Activated T-cell treated with anti-CD3 and anti-CD28 coated beads for 1 hour (primary cell): ENCODE data around the gene ASPN.

Source experiments
- DNase-seq: peaks from one replicate; pipeline ENCODE4 v3.0.0-alpha.2; 2020; ENCODE audit warnings: low read depth

ASPN gene

DNA sequence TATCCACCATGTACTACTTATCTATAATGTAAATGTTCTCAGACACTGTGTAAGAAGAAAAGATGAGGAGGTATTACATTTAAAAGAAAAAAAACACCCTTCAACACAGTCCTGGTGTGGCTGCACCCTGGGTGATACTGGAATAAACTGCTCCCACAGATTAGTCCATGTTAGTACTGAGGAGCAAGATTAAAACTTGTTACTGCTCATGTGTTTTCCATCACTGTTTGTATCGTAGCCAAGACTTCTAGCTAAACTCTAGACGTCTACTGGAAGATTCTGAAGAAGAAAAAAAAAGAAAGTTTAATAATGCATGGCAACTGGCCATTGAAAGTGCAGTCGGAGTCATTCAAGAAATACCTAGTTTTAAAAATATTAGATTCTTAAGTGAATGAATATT is at the start of gene ASPN:
Gene ASPN, minus strand, starts transcription at position 178 of the 400 bp plus-strand sequence.
- no peak for DNase-seq

DNA sequence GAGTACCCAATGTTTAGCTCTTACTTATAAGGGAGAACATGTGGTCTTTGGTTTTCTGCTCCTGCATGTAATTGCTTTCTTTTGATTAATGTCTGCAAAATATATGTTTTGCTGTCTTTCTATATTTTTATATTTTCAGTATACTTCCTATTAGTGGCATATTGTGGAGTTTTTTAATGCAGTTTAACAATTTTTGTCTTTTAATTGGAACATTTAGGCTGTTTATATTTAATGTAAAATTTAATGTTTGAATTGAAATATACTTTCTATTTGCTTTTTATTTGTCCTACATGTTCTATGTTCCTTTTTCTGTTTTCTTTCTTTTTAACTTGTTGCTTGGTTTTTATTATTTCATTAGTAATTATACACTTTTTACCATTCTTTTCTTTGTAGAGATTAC is 48.6 kb upstream of the ASPN start:
- no peak for DNase-seq

DNA sequence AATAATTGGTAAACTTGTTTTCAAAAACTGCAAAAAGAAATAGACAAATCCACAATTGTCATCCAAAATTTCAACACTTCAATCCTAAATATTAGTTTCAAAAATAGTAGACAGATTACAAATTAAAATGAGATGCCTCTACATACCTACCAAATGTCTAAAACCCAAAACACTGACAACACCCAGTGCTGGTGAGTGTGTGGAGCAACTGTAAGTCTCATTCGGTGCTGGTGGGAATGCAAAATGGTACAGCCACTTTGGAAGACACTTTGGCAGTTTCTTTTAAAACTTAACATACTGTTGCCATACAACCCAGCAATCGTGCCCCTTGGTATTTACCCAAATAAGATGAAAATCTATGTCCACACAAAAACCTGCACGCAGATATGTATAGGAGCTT is 46.8 kb upstream of the ASPN start:
- DNase-seq: no peak

DNA sequence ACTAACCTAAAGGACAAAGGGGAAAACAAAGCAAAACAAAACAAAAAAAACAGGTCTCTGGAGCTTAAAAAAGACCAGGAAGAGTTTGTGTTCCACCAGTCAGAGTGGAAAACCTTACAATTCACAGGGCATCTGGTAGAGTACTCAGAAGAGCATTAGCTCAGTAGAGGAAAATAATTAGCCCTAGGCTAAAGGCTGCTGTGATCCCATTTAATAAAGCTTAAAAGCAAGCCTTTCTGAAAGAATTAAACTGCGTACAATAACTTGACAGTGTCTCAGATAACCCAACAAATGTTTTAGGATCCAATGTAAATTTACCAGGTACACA is 46.2 kb upstream of the ASPN start:
- no peak for DNase-seq

DNA sequence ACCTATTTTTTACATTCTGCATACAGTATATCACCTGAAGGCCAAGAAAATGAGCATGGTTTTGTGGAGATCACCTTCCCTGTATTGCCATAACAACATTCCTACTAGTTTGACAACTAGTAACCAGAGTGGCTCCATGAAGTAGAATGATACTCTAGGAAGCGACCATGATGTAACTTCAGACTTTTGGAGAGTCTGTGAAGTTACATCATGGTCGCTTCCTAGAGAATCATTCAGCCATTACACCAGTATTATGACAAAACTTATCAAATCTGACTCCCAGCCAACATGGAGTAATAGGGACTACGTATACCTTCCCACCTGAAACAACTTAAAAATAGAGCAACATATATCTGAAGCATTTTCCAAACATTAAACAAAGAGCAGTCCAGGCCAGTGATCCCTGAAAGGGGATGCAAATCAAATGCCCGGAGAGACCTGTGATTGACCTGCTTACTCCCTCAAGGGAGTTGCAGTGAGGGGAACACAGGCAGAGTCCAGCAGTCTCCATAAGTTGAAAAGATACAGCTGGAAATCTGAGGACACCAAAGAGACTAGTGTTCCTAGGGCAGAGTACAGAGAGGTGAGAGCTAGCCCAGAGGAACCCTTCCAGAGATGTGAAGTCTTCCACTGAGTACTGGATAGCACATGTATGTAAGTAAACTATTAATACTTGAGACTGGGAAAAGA is 45.7 kb upstream of the ASPN start:
- DNase-seq: no peak

DNA sequence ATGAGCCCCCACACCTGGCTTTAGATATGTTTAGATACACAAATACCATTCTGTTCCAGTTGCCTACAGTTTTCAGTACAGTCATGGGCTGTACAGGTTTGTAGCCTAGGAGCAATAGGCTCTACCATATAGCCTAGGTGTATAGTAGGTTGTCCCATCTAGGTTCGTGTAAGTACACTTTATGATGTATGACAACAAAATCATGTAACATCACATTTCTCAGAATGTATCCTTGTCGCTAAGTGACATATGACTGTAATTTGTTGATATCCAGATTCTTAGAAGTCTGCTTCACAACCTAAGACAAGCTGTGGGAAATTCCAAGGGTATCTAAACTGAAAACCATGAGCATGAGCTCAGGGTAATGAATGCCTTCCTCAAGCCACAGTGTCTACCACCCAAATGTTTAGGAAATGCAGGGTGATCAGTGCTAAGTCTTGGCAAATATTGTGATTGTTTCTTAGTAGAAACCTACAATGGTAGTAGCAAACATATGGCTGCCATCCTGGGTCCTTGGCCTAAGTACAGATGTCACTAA is 45.1 kb upstream of the ASPN start:
- DNase-seq: no peak

DNA sequence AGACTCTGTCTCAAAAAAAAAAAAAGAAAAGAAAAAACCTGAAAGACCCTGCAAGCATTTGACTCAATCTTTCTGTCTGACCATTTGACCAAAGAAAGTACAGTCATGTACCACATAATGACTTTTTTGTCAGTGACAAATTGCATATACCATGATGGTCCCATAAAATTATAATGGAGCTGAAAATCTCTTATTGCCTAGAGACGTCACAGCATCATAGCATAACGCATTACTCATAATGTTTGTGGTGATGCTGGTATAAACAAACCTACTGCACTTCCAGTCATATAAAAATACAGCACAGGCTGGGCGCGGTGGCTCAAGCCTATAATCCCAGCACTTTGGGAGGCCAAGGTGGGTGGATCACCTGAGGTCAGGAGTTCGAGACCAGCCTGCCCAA is 43.0 kb upstream of the ASPN start:
- DNase-seq: no peak

DNA sequence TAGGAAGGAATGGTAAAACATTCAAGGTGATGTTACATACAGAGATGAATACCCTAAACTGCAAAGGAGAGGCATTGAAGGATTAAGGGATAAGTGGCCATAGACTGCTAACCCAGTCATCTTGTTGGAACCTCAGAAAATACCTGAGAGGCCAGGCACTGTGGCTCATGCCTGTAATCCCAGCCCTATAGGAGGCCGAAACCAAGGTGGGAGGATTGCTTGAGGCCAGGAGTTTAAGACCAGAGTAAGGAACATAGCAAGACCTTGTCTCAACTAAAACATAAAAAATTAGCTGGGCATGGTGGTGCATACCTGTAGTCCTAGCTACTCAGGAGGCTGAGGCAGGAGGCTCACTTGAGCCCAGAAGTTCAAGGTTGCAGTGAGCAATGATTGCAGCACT is 42.6 kb upstream of the ASPN start:
- no peak for DNase-seq

DNA sequence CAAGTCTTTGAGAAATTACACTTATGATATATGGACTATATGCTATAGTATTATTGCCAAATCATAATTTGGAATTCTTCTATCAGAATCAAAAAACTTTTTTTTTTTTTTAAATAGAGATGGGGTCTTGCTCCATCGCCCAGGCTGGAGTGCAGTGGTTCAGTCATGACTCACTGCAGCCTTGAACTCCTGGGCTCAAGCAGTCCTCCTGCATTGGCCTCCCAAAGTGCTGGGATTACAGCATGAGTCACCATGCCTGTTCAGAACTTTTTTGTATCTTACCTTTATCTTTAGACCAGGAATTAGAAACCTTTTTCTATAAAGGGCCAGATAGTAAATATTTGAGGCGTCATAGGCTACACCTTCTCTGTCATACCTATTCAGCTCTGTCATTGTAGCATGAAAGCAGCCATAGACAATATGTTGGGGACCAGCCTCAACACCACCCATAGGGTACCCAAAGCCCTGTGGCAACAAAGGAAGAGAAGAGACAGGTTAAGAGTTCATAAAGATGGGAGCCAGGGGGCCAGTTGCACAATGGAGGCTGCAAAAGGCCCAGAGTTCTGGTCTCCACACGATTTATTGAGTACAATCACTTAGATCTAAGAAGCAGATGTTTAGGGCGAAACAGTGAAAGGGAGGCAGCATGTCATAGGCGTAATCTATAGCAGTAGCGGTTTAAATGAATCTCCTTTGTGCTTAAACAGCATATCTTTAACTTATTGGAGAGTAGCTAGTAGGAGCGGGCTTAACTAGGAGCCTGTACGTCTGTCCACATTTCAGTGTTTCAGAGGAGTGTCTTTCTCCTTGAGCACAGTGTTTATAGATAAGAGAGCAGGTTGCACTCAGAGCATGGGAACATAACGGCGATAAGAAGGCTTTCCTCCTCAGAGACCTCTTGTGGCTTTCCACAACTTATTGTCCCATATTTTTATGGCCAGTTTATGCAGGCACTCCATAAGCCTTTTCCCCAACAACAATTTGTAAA is 41.0 kb upstream of the ASPN start:
- DNase-seq: no peak

DNA sequence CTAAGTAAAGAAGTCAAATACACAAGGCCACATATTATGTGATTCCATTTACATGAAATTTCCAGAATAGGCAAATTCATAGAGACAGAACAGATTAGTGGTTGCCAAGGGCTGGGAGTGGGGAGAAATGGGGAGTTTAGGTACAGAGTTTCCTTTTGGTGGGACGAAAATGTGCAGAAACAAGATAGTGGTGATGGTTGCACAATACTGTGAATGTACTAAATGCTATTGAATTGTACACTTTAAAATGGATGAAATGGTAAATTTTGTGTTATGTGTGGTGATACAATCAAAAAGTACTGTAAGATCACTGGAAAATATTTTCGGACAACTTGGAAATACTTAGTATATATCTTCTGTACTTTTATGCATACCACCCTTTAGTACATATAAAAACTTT is 38.5 kb upstream of the ASPN start:
- no peak for DNase-seq

DNA sequence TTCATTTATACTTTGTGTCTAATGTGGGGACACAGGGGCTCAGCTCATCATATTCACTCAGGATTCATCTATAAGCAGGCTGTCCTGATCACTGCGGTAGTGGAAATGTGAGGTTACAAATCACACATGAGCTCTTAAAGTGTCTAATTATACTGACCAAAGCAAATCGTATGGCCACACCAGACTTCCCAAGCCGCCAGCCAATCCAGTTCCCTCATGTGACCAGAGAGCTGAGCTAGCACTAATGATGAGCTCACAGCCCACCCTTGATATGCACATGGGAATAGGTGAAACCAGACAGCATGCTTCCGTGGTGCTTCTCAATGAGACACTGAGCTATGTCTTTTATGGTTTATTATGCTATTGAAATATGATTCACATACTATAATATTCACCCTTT is 35.9 kb upstream of the ASPN start:
- no peak for DNase-seq

DNA sequence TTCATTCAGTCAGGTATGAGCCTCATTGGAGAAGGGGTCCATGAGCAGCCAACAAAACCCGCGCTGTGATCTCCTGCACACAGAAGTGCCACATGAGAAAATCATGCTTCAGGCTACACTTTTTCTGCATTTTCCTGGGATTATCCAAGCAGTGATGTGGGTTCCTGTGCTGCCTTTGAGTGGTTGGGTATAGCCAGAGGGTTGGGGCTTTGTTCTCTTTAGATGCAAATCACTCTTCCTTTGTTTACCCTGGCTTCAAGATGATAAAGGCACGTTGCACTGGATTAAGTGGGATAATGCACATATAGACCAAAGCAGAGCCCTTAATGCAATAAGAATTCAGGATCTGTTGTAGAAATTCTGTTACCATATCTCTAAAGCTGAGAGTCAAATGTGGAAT is 34.7 kb upstream of the ASPN start:
- no peak for DNase-seq

DNA sequence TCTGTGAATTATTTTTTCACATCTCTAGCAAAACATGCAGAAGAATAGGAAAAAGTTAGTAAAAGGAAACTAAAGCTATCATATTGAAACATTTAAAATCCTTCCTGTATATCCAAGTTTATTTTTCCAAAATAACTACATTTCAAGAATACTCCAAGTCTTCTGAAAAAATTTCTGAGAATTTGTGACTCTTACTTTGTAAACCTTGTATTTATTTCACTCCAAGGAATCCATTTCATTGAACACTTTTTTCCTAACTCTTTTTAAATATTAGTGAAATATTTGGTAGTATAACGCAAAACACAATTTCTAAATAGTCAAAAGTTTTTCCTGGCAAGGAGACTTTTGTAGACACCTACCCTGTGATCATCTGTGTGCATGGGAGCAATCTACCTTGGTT is 34.2 kb upstream of the ASPN start:
- no peak for DNase-seq

DNA sequence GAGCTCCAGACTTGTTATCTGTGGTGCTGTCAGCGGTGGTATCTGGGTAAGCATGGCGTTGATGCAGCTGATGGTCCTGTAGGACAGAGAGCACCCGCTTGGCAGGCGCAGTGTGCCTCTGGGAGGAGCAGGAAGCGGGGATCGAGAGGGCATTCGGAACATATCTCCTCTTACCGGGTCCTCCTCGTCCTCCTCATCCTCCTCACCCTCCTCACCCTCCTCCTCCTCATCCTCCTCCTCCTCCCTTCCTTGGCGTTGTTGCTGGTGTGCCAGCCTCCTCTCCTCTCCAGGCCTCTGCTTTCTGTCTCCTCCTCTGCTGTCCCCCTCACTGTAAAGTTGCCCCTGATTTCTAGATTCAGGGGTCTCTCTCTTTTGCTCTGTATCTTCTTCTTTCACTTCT is 32.3 kb upstream of the ASPN start:
- no peak for DNase-seq

DNA sequence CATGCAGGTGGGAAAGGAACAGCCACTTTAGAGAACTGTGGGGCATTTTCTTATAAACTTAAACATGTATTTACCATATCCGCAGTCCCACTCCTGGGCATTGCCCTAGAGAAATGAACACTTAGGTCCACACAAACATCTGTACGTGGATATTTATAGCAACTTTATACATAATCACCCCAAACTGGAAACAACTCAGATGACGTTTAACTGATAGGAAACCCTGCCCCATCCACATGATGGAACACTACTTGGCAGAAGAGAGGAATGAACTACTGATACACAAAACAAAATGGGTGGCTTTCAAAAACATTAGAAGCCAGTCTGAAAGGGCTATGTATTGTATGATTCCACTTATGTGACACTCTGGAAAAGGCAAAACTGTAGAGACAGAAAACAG is 31.0 kb upstream of the ASPN start:
- no peak for DNase-seq

DNA sequence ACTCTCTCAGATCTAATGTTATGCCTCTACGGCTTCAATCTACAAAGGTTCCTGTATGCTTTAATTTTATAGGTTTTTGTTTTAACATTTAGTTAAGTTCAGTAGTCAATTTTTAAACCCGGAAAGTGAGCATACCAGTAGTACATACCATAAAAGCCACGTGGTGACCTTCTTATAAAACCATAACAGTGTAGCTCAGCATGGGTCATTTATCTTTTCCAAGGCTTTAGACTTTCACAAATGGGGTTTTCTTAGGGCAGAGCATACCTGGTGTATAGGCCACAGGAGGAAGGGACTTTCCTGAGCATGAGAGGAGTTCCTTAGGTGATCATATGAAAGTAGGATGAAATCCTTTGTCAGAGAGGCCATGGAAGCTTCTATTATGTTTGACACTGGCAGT is 30.3 kb upstream of the ASPN start:
- no peak for DNase-seq

DNA sequence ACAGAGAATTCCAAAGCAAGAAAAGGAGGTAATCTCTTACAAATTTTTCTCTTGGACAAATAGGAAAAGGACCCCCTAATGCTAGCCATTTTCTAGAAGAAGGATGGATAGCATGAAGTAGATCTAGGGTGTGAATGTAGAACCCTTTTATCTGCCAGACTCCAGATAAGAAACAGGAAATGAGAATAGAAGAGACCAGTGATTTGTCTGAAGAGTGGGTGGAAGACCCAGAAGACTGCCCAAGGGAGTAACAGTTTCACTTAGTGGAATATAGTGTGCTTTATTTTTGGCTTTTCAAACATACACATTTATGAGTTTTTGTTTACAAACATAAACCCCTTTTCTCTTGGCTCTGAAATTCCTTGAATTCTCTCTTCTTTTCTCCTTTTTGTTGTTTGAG is 28.4 kb upstream of the ASPN start:
- no peak for DNase-seq

DNA sequence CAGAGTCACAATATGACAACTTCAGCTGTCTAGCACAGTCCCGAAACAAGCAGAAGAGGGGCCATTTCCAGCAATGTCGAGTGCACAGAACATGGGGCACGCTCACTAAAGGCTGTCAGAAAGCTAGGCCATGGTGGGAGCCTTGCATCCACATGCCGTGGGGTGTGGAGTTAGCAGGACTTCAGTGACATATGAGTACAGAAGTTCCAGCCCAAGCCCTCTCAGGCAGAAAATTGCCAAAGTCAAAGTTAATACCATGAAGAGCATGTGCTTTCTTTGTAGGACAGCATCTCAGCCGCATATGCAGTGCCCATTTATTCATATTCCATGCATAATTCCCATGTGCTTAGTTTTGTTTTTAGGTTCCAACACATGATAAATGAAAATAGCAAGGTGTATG is 26.7 kb upstream of the ASPN start:
- DNase-seq: no peak

DNA sequence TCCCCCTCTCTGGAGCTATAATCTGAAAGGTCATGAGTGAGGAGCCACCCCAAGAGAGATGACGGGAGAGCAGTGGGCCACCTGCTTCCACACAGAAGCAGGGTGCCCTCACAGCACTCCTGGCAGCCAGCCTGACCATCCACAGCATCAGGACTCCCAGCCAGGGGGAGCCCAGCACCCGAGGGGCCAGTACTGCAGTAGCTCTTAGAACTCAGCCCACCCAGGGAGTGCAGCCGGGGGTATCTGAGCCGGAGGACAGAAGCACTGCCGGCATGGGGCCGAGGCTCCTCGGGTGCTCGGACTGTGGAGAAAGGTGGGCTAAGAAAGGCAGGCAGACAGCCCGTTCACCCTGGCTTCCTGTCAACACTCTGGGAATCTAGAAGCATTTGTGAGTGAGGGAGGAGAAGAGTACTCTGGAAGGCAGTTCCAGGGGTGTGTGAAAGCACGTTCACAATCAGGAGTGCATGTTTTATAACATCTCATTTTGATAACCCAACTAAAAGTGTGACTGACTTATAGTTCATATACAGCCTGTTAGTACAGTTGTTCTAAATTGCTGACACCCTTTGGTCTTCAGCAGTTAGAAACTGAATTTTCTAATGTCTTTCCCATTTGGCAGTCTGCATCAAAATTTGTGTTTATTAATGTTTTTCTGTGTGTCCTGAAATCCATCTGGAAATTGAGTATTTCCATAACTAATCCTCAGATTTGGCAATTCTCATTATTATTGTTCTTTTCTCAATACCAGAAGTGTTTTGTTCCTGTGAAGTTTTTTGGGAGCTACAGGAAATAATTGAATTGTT is 25.9 kb upstream of the ASPN start:
- DNase-seq: no peak

DNA sequence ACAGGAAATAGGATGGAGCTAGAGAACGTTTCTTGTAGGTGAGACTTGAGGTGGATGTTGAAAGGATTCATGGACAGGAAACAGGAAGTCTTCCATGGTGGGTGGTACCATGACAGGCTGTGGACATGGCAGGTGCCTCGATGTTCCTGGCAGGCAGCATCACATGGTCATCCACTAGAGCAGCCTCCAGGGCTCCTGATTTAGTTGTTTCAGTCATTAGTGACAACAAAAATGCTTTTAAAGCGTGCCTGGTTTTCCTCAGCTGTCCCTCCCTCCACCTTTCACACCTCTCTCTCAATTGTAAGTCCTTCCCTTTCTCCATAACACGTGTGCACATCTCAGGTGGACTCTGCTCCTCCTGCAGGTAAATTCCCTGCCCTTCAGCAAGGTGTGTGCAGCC is 25.2 kb upstream of the ASPN start:
- no peak for DNase-seq

DNA sequence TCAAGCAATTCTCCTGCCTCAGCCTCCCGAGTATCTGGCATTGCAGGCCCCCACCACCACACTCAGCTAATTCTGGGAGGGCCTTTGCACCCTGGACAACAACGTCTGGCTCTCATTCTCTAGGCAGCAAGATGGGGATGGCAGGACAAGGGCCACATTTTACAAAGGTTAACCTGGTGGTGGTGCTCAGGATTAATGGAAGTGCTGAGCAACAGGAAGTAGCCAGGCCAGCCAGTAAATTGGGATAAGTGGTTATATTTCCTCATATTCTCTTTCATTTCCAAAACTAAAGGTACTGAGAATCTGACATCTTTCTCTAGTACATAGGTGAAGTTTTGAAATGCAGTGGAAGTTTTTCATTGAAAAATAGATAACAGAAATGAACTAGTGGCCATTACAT is 24.7 kb upstream of the ASPN start:
- no peak for DNase-seq

DNA sequence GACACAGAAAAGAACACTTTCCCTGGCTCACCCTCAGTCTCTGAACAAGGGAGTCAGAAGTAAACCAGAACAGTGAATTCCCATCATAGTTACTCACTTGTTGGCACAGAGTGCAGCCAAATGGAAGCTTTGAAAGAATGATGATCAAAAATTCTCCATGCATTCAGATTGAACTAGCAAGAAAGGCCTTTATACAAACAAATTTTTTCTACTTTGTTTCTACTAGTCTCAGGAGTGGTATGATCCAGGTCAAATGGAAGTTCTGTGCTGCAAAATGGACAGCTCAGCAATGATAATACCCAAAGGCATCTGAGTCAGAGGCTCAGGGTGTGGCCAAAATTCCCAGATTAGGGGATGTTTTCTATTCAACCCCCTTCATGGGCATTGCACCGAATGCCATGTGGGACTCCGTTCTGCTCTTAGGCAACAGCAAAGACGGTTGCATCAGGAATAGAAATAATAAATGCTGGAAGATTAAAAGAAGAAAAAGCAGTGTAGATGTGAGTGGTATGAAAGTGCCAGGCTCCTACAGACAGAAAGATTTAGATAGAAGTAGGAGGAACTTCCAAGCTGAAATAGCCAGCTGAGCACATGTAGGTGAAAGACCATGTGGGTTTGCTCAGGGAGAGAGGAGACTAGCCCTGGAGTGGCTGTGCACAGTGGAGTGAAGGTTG is 24.0 kb upstream of the ASPN start:
- DNase-seq: no peak
